Hematopoietic multipotent progenitor cell treated with erythropoietin and hydrocortisone succinate and interleukin-3 and kit ligand, for 8 days (in vitro differentiated cells): Measurements from ENCODE around the gene AURKAIP1.
"Not testable (repeated sequence)": the region's sequence is repeated elsewhere in the genome, so short reads cannot be mapped to it uniquely, and the experiment has no call there.

ENCODE experiments used
- DNase-seq: peaks from one replicate; pipeline ENCODE4 v3.0.0-alpha.2; 2015

Gene AURKAIP1

GRCh38 chr1:1406101-1406820 is 31.3 kb upstream of the AURKAIP1 start:
- DNase-seq: peak; percentile 70

- no peak for DNase-seq
Observed at GRCh38 chr1:1403653-1404052, 28.6 kb upstream of the AURKAIP1 start.

DNA sequence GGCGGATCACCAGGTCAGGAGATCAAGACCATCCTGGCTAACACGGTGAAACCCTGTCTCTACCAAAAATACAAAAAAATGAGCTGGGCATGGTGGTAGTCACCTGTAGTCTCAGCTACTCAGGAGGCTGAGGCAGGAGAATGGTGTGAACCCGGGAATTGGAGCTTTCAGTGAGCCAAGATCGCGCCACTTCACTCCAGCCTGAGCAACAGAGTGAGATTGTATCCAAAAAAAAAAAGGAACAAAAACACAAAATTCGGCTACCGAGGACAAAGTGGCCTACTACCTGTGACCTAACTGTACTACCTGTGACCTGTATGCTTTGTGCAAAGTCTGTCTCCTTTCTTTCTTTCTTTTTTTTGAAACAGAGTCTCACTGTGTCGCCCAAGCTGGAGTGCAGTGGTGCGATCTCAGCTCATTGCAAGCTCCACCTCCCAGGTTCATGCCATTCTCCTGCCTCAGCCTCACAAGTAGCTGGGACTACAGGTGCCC is 27.9 kb upstream of the AURKAIP1 start:
- DNase-seq: not testable (repeated sequence)

DNA sequence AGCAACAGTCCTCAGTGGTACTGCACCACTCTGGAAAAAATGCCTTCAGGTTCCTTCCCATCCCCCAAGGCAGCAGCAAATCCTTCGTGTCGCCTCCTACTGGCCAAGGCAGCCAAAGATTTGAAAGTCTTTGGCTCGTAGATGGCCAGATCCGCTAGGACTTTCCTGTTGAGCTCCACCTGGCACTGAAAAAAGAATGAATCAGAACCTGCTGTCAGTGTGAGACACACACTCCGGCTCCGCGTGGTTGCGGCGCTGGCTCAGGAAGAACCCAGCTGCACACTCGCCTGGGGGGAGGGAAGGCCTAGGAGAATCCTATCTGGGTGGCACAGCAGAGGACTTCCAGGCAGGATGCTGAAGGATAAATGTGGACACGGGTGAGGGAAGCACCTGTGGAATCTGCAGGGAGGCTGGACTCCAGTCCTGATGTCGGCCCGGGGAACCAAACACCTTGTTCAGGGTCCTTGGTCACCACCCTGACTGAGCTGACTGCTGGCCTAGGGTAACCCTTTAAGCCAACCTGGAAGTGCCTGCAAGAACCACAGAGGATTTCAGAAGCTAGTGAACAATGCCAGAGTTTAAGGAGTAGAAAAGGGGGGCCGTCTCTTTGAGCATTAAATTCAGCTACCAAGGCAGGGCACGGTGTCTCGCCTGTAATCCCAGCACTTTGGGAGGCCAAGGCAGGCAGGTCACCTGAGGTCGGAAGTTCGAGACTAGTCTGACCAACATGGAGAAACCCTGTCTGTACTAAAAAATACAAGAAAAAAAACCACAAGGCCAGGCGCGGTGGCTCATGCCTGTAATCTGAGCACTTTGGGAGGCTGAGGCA is 27.3 kb upstream of the AURKAIP1 start:
- peak; percentile 72 for DNase-seq

DNA sequence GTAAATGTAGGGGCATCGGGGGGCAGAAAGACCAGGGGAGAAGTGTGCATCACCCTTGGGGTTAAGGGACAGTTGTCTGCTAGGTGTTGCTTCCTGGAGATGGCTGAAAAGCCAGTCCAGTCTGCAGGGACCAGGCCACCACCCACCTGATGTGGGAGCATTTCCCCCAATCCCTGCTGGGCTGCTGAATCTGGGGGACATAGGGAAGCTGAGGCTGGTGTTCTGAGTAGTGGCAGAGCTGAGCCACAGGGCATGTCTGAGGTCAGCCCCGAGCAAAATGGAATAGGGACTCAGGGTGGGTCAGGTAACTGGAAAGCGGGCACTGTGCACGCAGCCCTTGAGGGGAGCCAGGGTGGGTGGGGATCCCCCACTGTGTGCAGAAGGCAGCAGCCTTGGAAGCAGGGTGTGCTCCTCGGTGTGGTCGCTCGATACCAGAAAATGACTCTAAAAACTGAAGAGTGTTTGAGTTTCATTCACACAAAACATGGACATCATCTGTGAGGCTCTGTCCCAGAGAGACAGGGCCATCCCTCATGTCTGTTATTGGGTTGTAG is 26.5 kb upstream of the AURKAIP1 start:
- no peak for DNase-seq

GRCh38 chr1:1400576-1401456 is 25.8 kb upstream of the AURKAIP1 start:
- DNase-seq: no peak

GRCh38 chr1:1399872-1400575 is 25.0 kb upstream of the AURKAIP1 start:
- DNase-seq: no peak

- peak; percentile 97 for DNase-seq
Observed at GRCh38 chr1:1399187-1399871, 24.3 kb upstream of the AURKAIP1 start, which contains the start of gene CCNL2. Gene CCNL2, minus strand, starts transcription at chr1:1399335. Its CDS starts 29 bp downstream, at chr1:1399306.

DNA sequence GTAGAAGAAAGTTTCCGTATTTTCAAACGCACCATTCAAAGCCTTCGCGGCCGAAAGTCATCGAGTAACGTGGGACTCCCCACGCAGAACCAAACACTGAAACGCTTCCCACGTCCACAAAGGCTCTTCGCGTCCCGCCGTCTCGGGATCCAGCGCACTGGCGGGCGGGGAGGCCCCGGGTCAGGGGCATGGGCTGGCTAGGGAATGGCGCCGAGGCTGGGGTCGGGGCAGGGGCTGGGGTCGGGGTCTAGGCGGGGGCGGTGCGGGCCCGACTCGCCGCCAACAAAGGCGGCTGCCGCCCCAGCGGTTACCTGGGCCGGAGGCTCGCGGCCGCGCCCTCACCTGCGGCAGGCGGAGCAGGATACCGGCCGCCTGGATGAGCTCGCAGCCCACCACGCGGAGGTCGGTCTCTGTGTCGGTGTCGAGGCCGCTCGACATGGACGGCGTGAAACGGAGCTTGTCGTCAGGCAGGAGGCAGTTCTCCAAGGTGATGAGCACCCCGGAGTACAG is 23.7 kb upstream of the AURKAIP1 start:
- no peak for DNase-seq

GRCh38 chr1:1397839-1398523 is 23.0 kb upstream of the AURKAIP1 start:
- DNase-seq: peak; percentile 59

- DNase-seq: no peak
Observed at GRCh38 chr1:1395166-1395565, 20.2 kb upstream of the AURKAIP1 start.

GRCh38 chr1:1394116-1394515 is 19.1 kb upstream of the AURKAIP1 start:
- DNase-seq: no peak

DNA sequence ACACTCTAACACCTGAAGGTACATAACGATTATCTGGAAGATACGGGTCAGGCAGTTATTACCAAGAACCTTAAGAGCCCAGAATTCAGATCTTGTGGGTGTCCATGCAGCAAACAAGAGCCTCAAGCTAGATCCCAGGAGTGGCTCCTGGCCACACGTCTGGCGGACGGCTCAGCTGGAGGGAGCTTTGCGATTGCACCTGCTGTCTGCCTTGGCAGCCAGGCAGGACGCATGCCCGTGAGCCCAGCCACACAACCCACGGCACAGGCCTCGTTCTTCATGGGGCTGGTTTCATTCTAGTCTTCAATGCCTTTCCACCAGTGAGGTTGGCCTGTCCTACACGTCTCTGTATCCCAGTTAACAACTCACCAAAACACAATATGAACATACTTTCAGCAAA is 18.4 kb upstream of the AURKAIP1 start:
- DNase-seq: no peak

- no peak for DNase-seq
Observed at GRCh38 chr1:1393014-1393413, 18.0 kb upstream of the AURKAIP1 start.

GRCh38 chr1:1391225-1391624 is 16.2 kb upstream of the AURKAIP1 start:
- DNase-seq: no peak

- DNase-seq: no peak
Observed at GRCh38 chr1:1390675-1391074, 15.7 kb upstream of the AURKAIP1 start.

DNA sequence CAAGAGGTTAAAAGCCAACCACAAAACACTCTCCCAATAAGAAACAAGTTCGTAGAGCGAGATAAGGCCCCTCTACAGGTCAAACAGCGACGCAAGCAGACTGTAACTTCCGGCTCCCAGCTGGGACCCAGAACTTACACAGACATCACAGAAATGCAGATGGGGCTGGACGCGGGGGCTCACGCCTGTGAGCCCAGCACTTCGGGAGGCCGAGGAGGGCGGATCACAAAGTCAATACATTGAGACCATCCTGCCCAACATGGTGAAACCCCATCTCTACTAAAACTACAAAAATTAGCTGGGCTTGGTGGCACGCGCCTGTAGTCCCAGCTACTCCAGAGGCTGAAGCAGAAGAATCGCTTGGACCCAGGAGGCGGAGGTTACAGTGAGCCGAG is 13.1 kb upstream of the AURKAIP1 start:
- DNase-seq: no peak

GRCh38 chr1:1387098-1388077 is 12.4 kb upstream of the AURKAIP1 start:
- DNase-seq: no peak

- no peak for DNase-seq
Observed at GRCh38 chr1:1385931-1386330, 10.9 kb upstream of the AURKAIP1 start.
